Fibroblast of skin of right biceps (primary cell): ENCODE measurements around the gene HNRNPA2B1.

ENCODE experiments used
- DNase-seq: peaks from one replicate; pipeline ENCODE4 v3.0.0-alpha.2; 2013

Gene HNRNPA2B1

DNA sequence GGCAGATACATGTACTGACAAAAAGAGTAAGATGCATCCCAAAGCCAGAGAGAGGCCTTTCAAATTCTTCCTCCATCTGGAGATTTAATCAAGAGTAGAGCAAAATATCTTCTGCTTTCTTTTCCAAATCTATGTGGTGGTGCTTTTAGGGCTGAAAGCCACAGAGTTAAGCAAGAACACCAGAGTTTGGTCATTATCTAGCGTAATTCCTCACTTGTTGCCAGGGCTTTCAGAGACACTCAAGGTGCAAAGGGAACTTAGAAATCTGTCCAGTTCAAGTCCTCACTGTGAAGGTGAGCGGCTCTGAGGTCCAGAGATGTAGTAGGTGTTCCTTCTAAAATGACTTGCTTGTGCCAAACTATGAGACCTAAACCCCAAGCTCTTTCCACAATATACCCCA, 59.5 kb downstream of the HNRNPA2B1 start:
- no peak for DNase-seq

DNA sequence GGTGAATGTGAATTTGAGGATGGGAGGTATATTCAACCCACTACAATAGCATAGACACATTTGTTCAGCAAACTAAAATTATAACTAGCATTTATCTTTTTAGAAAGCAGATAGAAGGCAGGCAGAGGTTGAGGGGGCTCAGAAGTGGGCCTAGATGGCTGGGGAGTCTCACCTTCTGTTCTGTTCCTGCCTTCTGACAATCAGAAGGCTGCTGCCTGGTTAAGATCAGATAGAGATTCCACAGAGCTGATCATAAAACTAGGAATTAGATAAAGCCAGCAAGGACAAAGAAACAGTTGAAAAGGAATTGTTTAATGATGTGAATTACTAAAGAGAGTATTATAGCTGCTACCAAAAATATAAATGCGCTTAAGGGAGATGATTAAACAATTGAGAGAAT, 60.2 kb downstream of the HNRNPA2B1 start:
- no peak for DNase-seq
